SHP77 (cell line): ENCODE measurements around the gene PIANP.

Experiments
- DNase-seq, 2 experiments: peaks; one replicate each; lab custom pipeline; 2025; lab: John Stamatoyannopoulos, UW

PIANP gene

DNA sequence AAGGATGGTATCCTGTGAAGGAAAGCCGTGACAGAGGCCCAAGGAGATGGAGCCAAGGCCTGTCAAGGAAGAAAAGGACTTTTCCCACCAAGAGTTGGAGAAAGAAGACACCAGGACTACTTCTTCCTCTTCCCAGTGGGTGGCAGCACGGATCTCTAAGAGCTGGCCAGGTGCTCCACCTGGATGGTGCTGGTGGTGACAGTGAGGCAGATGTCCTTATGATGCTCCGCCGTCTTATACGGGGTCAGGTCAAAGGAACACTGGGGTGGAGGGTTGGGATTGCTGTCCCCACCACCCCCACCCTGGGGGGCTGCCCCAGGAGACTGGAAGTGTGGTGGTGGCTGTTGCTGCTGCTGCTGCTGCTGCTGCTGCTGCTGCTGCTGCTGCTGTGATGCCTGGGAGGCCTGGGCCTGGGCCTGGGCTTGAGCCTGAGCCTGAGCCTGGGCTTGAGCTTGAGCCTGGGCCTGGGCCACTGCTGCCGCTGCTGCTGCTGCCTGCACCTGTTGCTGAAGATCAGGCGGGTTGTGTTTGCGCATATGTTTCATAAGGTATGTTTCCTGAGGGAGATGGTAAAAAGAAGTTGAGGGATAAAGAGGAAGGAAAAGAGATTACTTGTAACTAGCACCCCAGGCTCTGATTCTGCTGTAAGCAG, 32.9 kb downstream of the PIANP start:
- no peak for DNase-seq

DNA sequence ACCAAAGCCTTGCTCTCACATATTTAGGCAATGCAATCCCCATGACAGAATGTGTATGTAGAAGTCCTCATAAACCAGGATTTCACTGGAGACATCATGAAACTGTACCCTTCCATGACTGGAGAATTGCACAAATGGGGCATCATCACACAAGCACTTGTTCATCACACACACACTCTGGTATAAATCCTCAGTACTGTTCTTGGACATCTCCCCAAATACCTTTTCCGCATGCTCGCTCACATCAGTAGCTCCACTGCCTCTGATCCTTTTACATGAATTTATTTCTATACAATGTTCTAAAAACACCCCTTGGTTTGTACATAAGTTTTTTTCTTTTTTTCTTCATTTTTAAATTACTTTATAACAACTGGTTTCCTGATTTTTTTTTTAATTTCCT, 34.4 kb downstream of the PIANP start:
- DNase-seq: no peak

DNA sequence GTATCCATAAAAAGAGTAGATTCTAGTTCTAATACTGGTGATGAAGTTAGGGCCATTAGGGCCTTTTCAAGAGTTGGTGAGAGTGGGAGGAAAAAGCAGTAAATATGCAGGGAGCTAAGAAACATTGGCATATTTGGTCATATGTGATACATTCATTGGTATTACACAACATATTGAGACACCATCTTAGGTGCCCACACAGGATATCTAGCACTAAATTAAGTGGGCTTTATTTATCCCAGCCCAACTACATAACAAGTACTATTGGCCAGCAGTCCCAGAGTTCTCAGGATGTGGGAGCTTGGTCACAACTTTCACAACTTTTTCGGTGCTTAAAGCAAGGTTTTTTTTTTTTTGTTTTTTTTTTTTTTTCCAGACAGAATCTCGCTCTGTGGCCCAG, 35.7 kb downstream of the PIANP start:
- no peak for DNase-seq

DNA sequence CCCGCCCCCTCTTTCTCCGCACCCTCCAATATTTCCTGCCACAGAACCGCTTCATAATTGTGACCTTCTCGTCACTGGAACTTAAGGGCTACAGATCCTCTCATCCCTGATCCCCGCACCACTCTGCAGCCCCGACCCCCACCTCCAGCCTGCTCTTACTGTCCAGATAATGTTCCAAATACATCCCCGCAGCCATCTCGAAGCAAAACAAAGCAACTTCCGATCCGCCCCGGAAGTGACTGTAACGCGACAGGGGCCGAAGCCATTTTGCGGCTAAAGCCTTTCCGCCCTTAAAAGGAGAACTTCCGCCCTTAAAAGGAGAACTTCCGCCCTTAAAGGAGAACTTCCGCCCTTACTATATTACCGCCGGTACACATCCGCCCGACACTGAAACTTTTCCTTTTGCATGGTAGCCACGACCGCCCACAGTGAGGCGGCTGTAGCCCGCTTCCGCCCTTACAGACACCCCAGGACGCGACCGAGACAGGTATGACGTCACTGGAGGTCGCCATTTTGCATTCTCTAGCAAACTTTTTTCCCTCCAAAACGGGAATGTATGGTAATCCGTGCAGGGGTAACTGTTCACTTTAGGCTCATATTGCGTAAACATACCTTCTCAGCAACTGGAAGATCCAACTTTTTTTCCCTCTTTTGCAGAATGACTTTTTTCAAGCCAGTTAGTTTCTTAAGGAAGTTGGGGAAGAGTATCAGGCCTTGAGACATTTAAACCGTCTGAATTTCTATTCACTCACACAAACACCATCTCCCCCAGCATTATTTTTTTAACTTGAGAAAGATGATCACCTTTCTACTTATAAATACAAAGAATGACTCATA, 37.5 kb downstream of the PIANP start, which contains the start of gene ING4:
TSS of gene ING4 (minus strand) at position 214 of the 837 bp plus-strand sequence. CDS start at position 196, 18 bp downstream.
- DNase-seq: peak; percentile 88 to 93

DNA sequence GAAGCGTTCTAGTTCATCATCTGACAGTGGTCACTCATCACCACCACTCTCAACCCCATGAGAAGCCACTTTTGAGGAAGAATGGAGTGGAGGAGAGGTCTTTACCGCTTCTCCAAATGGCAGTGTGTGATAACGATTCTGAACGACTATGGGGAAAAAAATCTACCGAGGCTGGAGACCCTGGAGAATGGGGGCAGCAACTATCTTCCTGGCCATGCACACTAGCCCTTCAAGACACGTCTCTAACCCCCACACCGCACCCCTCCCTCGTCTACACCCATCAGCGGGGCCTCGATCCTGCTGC, 38.1 kb downstream of the PIANP start:
- DNase-seq: no peak

DNA sequence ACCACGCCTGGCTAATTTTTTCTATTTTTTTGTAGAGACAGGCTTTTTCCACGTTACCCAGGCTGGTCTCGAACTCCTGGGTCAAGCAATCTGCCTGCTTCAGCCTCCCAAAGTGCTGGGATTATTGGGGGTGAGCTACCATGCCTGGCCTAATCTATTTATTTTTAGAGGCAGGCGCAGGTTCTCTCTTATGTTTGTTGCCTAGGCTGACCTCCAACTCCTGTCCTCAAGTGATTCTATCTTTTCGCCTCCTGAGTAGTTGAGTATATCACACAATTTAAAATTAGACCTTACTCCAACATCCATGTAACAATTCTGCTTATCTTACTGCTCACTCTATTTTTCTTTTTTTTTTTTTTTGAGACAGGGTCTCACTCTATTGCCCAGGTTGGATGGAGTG, 46.6 kb downstream of the PIANP start:
- no peak for DNase-seq

DNA sequence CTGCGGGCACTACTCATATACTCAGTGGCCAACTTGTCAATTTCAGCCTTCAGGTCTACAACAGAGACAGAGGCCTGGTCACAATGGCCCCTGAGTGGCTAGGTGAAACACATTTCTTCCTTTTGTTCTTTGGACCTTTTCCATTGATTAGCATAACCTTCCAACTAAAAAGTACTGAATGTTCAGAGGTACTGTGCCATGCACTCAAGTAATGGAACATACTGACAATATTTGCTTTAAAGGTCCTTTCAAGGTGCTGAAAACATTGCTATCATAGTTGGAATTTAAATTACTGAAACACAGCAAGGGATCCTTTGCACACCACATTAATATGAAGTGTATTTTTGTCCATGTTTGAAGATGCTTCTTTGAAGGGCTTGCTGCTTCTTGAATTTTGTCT, 47.3 kb downstream of the PIANP start:
- no peak for DNase-seq

DNA sequence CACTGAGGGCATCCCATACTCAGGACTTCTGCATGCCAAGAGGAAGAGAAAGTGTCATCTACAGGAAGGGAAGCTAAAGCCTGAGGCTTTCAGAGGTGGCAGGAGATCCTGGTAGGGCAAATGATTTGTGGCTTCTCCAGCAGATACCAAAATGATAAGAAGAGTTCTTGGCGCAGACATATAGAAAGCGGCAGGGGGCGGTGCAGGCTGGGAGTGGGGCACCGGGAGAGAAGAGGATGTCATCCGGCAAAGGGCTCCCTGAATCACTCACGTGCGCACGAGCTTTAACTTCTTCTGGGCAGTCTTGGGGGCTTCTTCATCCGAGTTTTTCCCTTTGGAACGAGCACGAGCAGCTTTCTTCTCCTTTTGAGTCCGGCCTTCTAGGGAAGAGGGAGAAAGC, 48.2 kb downstream of the PIANP start:
- DNase-seq: no peak

DNA sequence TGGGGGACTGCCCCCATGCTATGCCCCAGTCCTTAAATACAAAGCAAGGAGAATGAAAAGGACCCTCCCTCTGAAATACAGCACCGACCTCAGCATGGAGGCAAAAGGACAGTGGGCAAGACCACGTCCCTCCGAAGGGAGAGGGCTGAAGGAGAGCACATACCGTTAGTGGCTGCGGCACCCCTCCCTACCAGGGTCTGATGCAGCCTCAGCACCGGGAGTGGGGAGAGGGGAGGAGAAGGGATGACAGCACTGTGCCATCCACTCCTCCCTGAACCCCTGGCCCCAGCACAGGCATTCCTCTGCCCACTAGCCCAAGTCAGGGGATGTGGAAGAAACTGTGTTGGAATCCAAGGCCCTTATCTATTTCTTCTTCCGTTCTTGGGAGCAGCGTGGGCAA, 49.8 kb downstream of the PIANP start:
- no peak for DNase-seq

DNA sequence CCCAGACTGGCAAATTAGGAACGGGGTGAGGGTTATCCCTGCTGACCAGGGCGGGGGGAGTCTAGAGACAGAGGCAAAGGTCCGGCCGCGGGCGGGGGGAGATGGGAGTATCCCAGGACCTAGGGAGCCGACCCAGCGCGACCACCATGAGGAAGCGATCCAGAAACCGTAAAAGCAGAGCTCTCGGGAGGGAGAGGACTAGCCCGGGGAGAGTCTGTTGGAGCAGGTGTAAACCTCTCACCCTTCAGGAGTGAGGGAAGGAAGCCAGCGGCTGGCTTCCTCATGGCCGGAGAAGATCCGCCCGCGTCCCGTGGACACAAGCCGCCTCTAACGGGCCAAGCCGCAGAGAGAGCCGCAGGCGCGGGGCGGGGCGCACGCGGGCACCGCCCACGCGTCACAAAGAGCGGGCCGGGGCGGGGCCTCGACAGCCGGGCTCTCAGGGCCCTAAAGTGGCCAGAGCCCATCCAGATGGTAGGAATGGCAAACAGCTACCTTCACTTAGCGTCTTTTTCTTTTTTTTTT, 53.5 kb downstream of the PIANP start, which contains the start of gene ACRBP:
TSS of gene ACRBP (minus strand) at position 350 of the 522 bp plus-strand sequence. CDS start at position 284, 66 bp downstream.
- no peak for DNase-seq

DNA sequence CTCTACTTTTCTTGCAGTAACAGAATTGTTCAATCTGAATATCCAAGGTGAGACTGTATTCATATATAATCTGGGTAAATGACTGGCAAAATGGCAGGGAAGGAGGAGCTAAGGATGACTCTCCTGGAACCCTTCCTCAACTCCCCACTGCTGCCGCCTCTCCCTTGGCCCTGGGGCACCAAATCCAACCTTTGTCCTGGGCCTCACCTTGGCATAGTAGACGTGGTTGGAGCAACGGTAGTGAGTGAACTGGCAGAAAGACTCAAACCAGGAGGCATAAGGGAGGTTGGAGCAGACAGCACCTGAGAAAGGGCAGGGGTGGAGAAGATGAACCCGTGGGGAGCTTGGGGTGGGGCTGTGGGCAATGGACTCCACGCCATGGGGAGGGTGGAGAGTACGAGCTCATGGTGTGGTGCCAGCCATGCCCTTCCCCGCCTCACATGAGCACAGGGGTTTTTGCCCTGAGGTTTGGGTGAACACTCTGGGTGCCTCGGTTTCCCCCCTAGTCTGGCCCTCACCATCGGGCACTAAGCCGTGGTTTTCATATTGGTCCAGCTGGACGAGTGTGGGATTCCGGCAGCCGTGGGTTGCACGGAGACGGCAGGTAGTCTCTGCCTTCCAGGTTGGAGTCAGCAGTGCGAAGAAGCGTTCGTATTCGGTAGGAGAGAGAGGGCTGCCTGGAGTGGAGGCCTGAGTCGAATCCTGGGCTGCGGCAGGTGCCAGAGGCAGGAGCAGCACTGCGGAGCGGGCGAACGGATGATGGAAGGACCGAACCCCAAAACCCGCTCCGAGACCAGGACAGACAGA, 54.1 kb downstream of the PIANP start:
- DNase-seq: no peak

DNA sequence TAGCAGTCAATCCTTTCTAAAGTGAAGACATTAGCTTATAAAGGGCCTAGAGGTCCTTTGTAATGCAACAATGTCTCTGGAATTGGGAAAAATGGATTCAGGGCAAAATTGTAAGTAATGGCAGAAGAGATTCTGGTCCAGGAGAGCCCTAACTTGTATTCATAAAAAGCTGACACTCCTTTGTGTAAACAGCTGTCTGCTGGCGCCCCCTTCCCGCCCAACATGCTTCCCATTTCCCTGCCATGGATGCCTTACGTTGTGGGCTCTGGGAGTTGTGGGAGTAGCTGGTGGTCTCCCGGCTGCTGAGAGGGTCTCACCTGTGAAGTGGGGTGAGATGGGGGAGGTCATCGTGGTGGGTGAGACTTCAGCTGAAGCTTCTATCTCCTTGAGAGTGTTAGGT, 55.7 kb downstream of the PIANP start:
- DNase-seq: no peak

DNA sequence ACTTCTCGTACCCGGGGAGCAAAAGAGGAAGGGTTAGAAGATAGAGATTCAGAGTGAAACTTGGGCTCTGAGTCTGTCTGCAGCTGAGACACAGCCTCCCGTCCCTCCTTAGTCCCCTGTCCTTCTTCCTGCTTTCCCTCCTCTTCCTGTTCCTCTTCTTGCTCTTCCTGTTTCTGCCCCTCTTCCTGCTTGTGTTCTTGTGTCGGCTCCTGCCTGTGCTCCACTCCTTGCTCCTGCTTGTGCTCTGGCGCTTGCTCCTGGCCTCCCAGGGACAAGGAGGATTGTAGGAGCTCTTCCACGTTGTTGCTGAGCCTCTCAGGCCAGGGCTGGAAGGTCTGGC, 56.4 kb downstream of the PIANP start:
- DNase-seq: no peak
